Measurements from ENCODE around the gene PSMB9. TPM values are rescaled to one million over a fixed set of nuclear protein-coding genes. Genes with fewer than 3 reads are reported as not detected.
A peak's percentile ranks its signal among the peaks of the same experiment; 100 is the strongest.

Gene PSMB9
- total RNA-seq, 1 donor from 2014 or later, result 7.8 TPM

DNA sequence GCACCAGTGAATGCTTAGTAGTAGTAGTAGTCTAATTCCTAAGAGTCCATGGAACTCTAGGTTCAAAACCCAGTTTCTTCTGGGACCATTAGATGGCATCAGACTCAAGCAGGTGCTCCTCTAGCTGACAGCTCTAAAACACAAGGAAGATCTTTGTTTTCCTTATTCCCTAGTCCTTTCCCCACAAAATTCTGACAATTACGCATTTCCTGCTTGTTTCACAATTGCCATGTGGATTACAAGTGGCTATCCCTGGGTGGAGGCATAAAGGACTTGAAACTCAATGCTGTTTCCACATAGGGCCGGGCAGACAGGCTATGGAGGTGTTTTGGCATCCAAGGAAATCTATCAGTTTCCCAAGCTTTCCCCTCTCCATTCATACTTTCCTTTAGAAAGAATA, 28.0 kb upstream of the PSMB9 start:
- Histone ChIP-seq H3K4me3 (ENCODE audit: low read length in 3 of 3) (no peak overlapping the region), H3K9ac (ENCODE audit: low read depth in 1 of 3, low read length in 3 of 3) (no peak overlapping the region), H3K36me3 (ENCODE audit: control insufficient read depth in 3 of 3, insufficient read depth in 3 of 3, low read length in 3 of 3) (peaks cover 14 to 32% (median 14%) of the 10 kb centered on the region in 3 donors), H3K9me3 (ENCODE audit: control insufficient read depth in 3 of 3, low read length in 3 of 3) (no peaks in the 10 kb centered on the region), H3K27me3 (ENCODE audit: control insufficient read depth in 3 of 3, insufficient read depth in 3 of 3, low read length in 3 of 3) (no peaks in the 10 kb centered on the region), H3K27ac (ENCODE audit: low read depth, low read length) (no peak overlapping the region), H3K4me1 (ENCODE audit: control insufficient read depth in 3 of 3, insufficient read depth in 3 of 3, low read length in 3 of 3) (no peaks in the 10 kb centered on the region)

DNA sequence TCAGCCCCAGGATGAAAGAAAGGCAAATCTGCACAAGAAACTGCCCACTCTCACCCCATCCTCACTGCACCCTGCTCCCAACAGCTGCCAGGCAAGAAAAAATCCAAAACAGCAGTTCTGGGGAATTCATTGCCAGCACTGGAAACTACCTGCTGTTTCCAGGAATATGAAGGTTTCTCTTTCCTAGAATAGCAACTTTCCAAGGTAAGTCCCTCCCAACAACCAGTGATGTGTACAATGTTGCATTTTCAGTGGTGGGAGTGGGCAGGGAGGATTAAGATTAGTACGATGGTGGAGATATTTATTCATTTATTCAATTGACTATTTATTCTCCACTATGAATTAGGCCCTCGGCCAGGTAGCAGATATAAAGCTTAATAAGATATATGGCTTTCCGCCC, 27.0 kb upstream of the PSMB9 start:
- no peak overlapping the region for H3K9ac ChIP-seq (ENCODE audit: low read depth in 1 of 3, low read length in 3 of 3)
- H3K27me3 ChIP-seq (ENCODE audit: control insufficient read depth in 3 of 3, insufficient read depth in 3 of 3, low read length in 3 of 3), result no peaks in the 10 kb centered on the region
- H3K9me3 ChIP-seq (ENCODE audit: control insufficient read depth in 3 of 3, low read length in 3 of 3), result no peaks in the 10 kb centered on the region
- H3K36me3 ChIP-seq (ENCODE audit: control insufficient read depth in 3 of 3, insufficient read depth in 3 of 3, low read length in 3 of 3), result peaks cover 14 to 38% (median 20%) of the 10 kb centered on the region in 3 donors
- H3K27ac ChIP-seq (ENCODE audit: low read depth, low read length), result no peak overlapping the region
- no peak overlapping the region for H3K4me3 ChIP-seq (ENCODE audit: low read length in 3 of 3)
- H3K4me1 ChIP-seq (ENCODE audit: control insufficient read depth in 3 of 3, insufficient read depth in 3 of 3, low read length in 3 of 3), result no peaks in the 10 kb centered on the region

DNA sequence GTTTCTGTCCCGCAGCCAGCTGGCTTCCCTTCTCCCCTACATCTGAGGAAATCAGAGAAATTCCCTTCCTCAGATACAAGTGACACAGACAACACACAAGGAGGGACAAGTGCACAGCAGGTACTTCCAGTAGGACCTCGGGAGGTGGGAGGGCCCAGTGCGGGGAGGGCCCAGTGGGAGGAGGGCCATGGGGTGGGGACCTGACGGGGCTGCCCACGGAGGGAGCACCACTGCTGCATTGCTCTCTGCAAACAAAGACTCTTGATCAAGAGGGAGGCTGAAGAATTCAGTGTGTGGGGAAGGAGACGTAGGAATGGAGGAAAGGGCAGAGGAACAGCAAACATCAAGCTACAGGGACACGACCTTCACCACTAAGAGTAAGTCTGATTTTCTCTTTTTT, 24.5 kb upstream of the PSMB9 start:
- H3K9ac ChIP-seq (ENCODE audit: low read depth in 1 of 3, low read length in 3 of 3), result no peak overlapping the region
- H3K9me3 ChIP-seq (ENCODE audit: control insufficient read depth in 3 of 3, low read length in 3 of 3), result no peaks in the 10 kb centered on the region
- H3K27me3 ChIP-seq (ENCODE audit: control insufficient read depth in 3 of 3, insufficient read depth in 3 of 3, low read length in 3 of 3), result no peaks in the 10 kb centered on the region
- H3K36me3 ChIP-seq (ENCODE audit: control insufficient read depth in 3 of 3, insufficient read depth in 3 of 3, low read length in 3 of 3), result peaks cover 16 to 43% (median 20%) of the 10 kb centered on the region in 3 donors
- H3K4me3 ChIP-seq (ENCODE audit: low read length in 3 of 3), result no peak overlapping the region
- no peak overlapping the region for H3K27ac ChIP-seq (ENCODE audit: low read depth, low read length)
- H3K4me1 ChIP-seq (ENCODE audit: control insufficient read depth in 3 of 3, insufficient read depth in 3 of 3, low read length in 3 of 3), result no peaks in the 10 kb centered on the region

DNA sequence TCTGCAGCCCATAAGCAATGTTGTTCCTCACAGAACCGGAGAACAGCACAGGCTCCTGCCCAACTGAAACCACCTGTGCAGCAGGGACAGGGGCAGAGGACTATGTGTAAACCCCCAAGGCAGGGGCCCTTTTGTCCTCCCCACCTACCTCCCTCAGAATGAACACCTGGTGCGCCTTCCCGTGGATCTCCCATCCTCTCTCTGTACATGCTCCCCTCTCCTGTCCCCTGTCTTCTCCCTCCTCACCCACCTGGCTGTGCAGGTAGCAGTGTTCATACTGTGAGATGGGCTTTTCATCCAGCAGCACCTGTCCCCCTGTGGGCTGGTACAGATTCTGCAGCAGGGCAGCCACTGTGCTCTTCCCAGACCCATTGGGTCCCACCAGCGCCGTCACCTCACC, 24.0 kb upstream of the PSMB9 start:
- no peaks in the 10 kb centered on the region for H3K27me3 ChIP-seq (ENCODE audit: control insufficient read depth in 3 of 3, insufficient read depth in 3 of 3, low read length in 3 of 3)
- no peaks in the 10 kb centered on the region for H3K9me3 ChIP-seq (ENCODE audit: control insufficient read depth in 3 of 3, low read length in 3 of 3)
- no peak overlapping the region for H3K4me3 ChIP-seq (ENCODE audit: low read length in 3 of 3)
- H3K27ac ChIP-seq (ENCODE audit: low read depth, low read length), result no peak overlapping the region
- H3K36me3 ChIP-seq (ENCODE audit: control insufficient read depth in 3 of 3, insufficient read depth in 3 of 3, low read length in 3 of 3), result peaks cover 16 to 45% (median 22%) of the 10 kb centered on the region in 3 donors
- H3K9ac ChIP-seq (ENCODE audit: low read depth in 1 of 3, low read length in 3 of 3), result no peak overlapping the region
- H3K4me1 ChIP-seq (ENCODE audit: control insufficient read depth in 3 of 3, insufficient read depth in 3 of 3, low read length in 3 of 3), result no peaks in the 10 kb centered on the region

DNA sequence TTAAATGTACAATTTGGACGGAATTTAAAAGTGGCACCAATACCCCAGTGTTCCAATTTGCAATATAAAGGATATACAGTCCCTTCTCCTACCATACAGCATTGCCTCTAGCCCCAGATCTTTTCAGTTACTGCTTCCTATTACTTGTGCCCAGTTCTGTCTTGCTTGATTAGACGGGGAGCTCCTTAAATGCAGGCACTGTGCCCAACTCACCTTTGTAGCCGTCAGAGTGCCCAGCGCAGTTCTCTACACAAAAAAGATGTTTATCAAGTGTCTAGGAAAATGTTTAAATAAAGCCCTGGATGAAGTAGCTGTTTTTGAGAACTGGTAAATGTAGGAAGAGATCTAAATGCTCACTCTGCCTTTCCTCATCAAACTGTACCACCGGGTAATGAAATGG, 23.1 kb upstream of the PSMB9 start:
- H3K36me3 ChIP-seq (ENCODE audit: control insufficient read depth in 3 of 3, insufficient read depth in 3 of 3, low read length in 3 of 3), result peaks cover 20 to 50% (median 28%) of the 10 kb centered on the region in 3 donors
- H3K27ac ChIP-seq (ENCODE audit: low read depth, low read length), result no peak overlapping the region
- H3K4me1 ChIP-seq (ENCODE audit: control insufficient read depth in 3 of 3, insufficient read depth in 3 of 3, low read length in 3 of 3), result no peaks in the 10 kb centered on the region

DNA sequence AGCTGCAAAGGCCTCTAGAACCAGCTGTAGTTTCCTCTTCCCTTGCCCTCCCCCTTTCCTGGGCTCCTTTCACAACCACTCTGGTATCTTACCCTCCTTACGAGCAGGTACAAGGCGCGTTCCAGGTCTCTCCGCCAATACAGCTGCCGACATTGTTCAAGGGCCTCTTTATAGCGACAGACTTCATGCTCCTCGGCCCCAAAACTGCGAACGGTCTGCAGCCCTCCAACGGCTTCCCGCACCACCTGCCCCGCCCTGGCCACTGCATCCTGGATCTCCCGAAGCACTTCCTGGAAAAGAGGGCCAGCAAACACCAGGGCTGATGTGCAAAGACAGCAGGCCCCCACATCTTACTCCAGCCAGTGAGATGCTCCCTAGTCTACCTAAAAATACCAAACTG, 21.5 kb upstream of the PSMB9 start:
- Histone ChIP-seq H3K27ac (ENCODE audit: low read depth, low read length) (no peak overlapping the region), H3K36me3 (ENCODE audit: control insufficient read depth in 3 of 3, insufficient read depth in 3 of 3, low read length in 3 of 3) (peaks cover 20 to 48% (median 28%) of the 10 kb centered on the region in 3 donors), H3K9me3 (ENCODE audit: control insufficient read depth in 3 of 3, low read length in 3 of 3) (no peaks in the 10 kb centered on the region)

More for the DNA sequence above, 23.1 kb upstream of the PSMB9 start:
- no peaks in the 10 kb centered on the region for H3K27me3 ChIP-seq (ENCODE audit: control insufficient read depth in 3 of 3, insufficient read depth in 3 of 3, low read length in 3 of 3)
- H3K9ac ChIP-seq (ENCODE audit: low read depth in 1 of 3, low read length in 3 of 3), result no peak overlapping the region
- no peaks in the 10 kb centered on the region for H3K9me3 ChIP-seq (ENCODE audit: control insufficient read depth in 3 of 3, low read length in 3 of 3)
- no peak overlapping the region for H3K4me3 ChIP-seq (ENCODE audit: low read length in 3 of 3)

DNA sequence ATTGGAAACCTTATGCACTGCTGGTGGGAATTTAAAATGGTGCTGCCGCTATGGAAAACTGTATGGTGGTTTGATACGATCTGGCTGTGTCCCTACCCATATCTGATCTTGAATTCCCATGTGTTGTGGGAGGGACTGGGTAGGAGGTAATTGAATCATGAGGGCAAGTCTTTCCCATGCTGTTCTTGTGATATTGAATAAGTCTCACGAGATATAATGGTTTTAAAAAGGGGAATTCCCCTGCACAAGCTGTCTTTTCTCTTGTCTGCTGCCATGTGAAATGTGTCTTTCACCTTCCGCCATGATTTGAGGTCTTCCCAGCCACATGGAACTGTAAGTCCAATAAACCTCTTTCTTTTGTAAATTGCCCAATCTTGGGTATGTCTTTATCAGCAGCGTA, 20.3 kb upstream of the PSMB9 start:
- Histone ChIP-seq H3K4me1 (ENCODE audit: control insufficient read depth in 3 of 3, insufficient read depth in 3 of 3, low read length in 3 of 3) (peaks cover 6 to 9% (median 9%) of the 10 kb centered on the region in 3 donors), H3K27ac (ENCODE audit: low read depth, low read length) (no peak overlapping the region), H3K9ac (ENCODE audit: low read depth in 1 of 3, low read length in 3 of 3) (no peak overlapping the region), H3K9me3 (ENCODE audit: control insufficient read depth in 3 of 3, low read length in 3 of 3) (no peaks in the 10 kb centered on the region), H3K36me3 (ENCODE audit: control insufficient read depth in 3 of 3, insufficient read depth in 3 of 3, low read length in 3 of 3) (peaks cover 20 to 41% (median 26%) of the 10 kb centered on the region in 3 donors), H3K4me3 (ENCODE audit: low read length in 3 of 3) (no peak overlapping the region), H3K27me3 (ENCODE audit: control insufficient read depth in 3 of 3, insufficient read depth in 3 of 3, low read length in 3 of 3) (no peaks in the 10 kb centered on the region)

More for the DNA sequence above, 21.5 kb upstream of the PSMB9 start:
- H3K4me1 ChIP-seq (ENCODE audit: control insufficient read depth in 3 of 3, insufficient read depth in 3 of 3, low read length in 3 of 3), result peaks cover under 1 to 4% (median 4%) of the 10 kb centered on the region in 3 donors
- no peak overlapping the region for H3K9ac ChIP-seq (ENCODE audit: low read depth in 1 of 3, low read length in 3 of 3)
- H3K27me3 ChIP-seq (ENCODE audit: control insufficient read depth in 3 of 3, insufficient read depth in 3 of 3, low read length in 3 of 3), result no peaks in the 10 kb centered on the region
- no peak overlapping the region for H3K4me3 ChIP-seq (ENCODE audit: low read length in 3 of 3)

DNA sequence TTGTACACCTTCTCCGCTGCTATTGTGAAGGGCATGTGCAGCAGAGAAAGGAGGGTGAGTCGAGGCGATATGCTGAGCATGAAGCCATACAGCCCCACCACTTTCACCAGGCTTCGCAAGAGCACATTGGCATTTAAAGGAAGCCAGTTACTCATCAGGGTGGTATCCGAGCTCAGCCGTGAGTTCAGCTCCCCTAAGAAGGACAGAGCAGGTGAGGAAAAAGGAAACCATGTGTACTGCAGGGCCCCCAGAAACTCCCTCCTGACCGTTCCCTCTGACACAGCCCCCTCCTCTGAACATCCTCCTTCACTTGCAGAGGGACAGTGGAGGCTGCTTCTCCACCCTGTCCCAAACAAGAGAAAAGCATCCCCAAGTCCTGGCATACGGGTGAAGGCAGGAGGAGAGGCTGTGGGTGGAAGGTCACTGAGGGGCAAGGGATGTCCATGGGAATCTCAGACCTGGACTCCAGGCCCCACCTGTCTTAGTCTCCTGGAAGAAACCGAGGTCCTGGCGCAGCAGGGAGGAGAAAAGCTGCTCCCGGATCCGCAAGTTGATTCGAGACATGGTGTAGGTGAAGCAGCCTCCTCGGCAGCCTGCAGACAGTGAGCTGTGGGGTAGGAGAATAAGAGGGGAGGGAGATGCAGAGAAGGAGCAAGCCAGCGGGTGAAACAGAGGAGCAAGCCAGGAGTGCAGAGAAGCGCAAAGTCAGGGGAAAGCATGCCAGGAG, 18.7 kb upstream of the PSMB9 start:
- no peak overlapping the region for H3K27ac ChIP-seq (ENCODE audit: low read depth, low read length)
- peaks cover 6 to 9% (median 9%) of the 10 kb centered on the region in 3 donors for H3K4me1 ChIP-seq (ENCODE audit: control insufficient read depth in 3 of 3, insufficient read depth in 3 of 3, low read length in 3 of 3)
- H3K27me3 ChIP-seq (ENCODE audit: control insufficient read depth in 3 of 3, insufficient read depth in 3 of 3, low read length in 3 of 3), result no peaks in the 10 kb centered on the region
- H3K36me3 ChIP-seq (ENCODE audit: control insufficient read depth in 3 of 3, insufficient read depth in 3 of 3, low read length in 3 of 3), result peaks cover 10 to 24% (median 16%) of the 10 kb centered on the region in 3 donors
- H3K4me3 ChIP-seq (ENCODE audit: low read length in 3 of 3), result no peak overlapping the region
- H3K9ac ChIP-seq (ENCODE audit: low read depth in 1 of 3, low read length in 3 of 3), result no peak overlapping the region
- H3K9me3 ChIP-seq (ENCODE audit: control insufficient read depth in 3 of 3, low read length in 3 of 3), result no peaks in the 10 kb centered on the region

DNA sequence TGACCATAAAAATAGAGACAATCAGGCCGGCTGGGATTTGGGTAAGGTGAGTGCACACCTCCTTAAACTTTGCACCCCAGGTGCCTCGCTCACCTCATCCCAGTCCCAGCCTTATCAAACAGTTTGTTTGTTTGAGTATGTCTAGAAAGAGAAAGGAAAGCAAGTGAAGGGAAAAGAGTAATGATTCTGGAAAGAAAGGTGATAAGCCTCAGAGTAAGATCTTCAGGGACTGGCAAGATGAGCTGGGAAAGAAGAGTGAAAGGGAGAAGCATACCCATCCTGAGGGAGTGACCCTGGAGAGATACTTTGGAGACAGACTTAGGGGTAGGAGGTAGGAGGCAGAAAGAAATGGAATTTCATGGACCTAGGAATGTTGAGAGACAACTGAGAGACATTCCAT, 17.1 kb upstream of the PSMB9 start:
- Histone ChIP-seq H3K27me3 (ENCODE audit: control insufficient read depth in 3 of 3, insufficient read depth in 3 of 3, low read length in 3 of 3) (no peaks in the 10 kb centered on the region), H3K4me3 (ENCODE audit: low read length in 3 of 3) (no peak overlapping the region), H3K36me3 (ENCODE audit: control insufficient read depth in 3 of 3, insufficient read depth in 3 of 3, low read length in 3 of 3) (peaks cover 6 to 18% (median 18%) of the 10 kb centered on the region in 3 donors), H3K9me3 (ENCODE audit: control insufficient read depth in 3 of 3, low read length in 3 of 3) (no peaks in the 10 kb centered on the region), H3K27ac (ENCODE audit: low read depth, low read length) (no peak overlapping the region), H3K9ac (ENCODE audit: low read depth in 1 of 3, low read length in 3 of 3) (no peak overlapping the region), H3K4me1 (ENCODE audit: control insufficient read depth in 3 of 3, insufficient read depth in 3 of 3, low read length in 3 of 3) (peaks cover 6 to 11% (median 9%) of the 10 kb centered on the region in 3 donors)

DNA sequence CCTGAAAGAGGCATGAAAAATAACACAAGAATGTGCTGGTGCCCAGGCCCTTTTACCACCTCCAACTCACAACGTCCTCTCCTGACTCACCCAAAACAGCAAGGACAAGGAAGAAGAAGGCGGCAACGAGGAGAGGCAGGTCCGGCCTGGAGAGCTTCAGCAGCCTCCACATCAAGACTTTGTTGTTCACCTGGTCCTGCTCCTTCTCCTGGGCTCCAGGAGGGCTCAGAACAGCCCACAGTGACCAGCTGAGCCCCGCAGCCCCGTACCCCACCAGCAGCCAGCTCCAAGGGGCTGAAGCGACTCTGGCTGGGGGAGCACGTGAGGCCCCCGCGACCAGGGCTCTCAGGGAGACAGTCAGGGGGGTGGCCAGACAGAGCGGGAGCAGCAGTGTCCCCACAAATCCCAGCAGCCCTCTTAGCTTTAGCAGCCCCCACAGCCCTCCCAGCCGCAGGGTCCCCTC, 16.3 kb upstream of the PSMB9 start:
- Histone ChIP-seq H3K27me3 (ENCODE audit: control insufficient read depth in 3 of 3, insufficient read depth in 3 of 3, low read length in 3 of 3) (no peaks in the 10 kb centered on the region), H3K9me3 (ENCODE audit: control insufficient read depth in 3 of 3, low read length in 3 of 3) (no peaks in the 10 kb centered on the region), H3K9ac (ENCODE audit: low read depth in 1 of 3, low read length in 3 of 3) (peak overlapping the region; percentile 71 to 88 (median 82)), H3K4me3 (ENCODE audit: low read length in 3 of 3) (peak overlapping the region; percentile 80 to 91 (median 85)), H3K27ac (ENCODE audit: low read depth, low read length) (peak overlapping the region; percentile 84), H3K36me3 (ENCODE audit: control insufficient read depth in 3 of 3, insufficient read depth in 3 of 3, low read length in 3 of 3) (peaks cover 7 to 25% (median 19%) of the 10 kb centered on the region in 3 donors), H3K4me1 (ENCODE audit: control insufficient read depth in 3 of 3, insufficient read depth in 3 of 3, low read length in 3 of 3) (peaks cover 11 to 13% (median 13%) of the 10 kb centered on the region in 3 donors)
